SK-N-SH treated with all-trans-retinoic acid at 6 μM for 48 hours (cell line): ENCODE measurements around the gene KIRREL2.

Experiments used
- ATAC-seq: fragments of 200-7000 bp; cut with Tn5 transposase; 3 replicates; pipeline ENCODE4 v1.9.1; 2020; ENCODE audit warnings: mild to moderate bottlenecking, moderate library complexity
- ARNTL ChIP-seq: fragments of 450-650 bp; formaldehyde crosslinking; IDR thresholded peaks from 2 replicates; pipeline ENCODE4 v1.5.0; 2020; ENCODE audit warnings: low read depth, mild to moderate bottlenecking, moderate library complexity, borderline replicate concordance
- BACH2 ChIP-seq: fragments of 250-450 bp; sonication (Bioruptor Pico); IDR thresholded peaks from 2 replicates; pipeline ENCODE4 v1.9.0; 2021; ENCODE audit warnings: mild to moderate bottlenecking, borderline replicate concordance
- CSDC2 ChIP-seq: fragments of 250-450 bp; sonication (Bioruptor Pico); IDR thresholded peaks from 2 replicates; pipeline ENCODE4 v1.5.0; 2020; ENCODE audit warnings: mild to moderate bottlenecking, moderate library complexity
- ESRRG ChIP-seq: fragments of 250-450 bp; sonication (Bioruptor Pico); IDR thresholded peaks from 2 replicates; pipeline ENCODE4 v1.6.1; 2021; ENCODE audit warnings: mild to moderate bottlenecking
- GLIS3 ChIP-seq: fragments of 250-450 bp; sonication (Bioruptor Pico); IDR thresholded peaks from 2 replicates; pipeline ENCODE4 v1.5.0; 2020; ENCODE audit warnings: mild to moderate bottlenecking, moderate library complexity
- ISL1 ChIP-seq: fragments of 250-450 bp; sonication (Bioruptor Pico); IDR thresholded peaks from 2 replicates; pipeline ENCODE4 v2.1.2; 2022; ENCODE audit warnings: mild to moderate bottlenecking, moderate library complexity
- OSR1 ChIP-seq: fragments of 250-450 bp; sonication (Bioruptor Pico); IDR thresholded peaks from 2 replicates; pipeline ENCODE4 v1.8.0; 2022; ENCODE audit warnings: moderate library complexity, mild to moderate bottlenecking, inconsistent platforms
- PPARA ChIP-seq: fragments of 250-450 bp; sonication (Bioruptor Pico); IDR thresholded peaks from 2 replicates; pipeline ENCODE4 v1.5.0; 2020; ENCODE audit warnings: mild to moderate bottlenecking, borderline replicate concordance
- RARB ChIP-seq: fragments of 250-450 bp; sonication (Bioruptor Pico); IDR thresholded peaks from 2 replicates; pipeline ENCODE4 v1.8.0; 2021; ENCODE audit warnings: mild to moderate bottlenecking, moderate library complexity
- SNAI2 ChIP-seq: fragments of 250-450 bp; sonication (Bioruptor Pico); IDR thresholded peaks from 2 replicates; pipeline ENCODE4 v1.5.0; 2020; ENCODE audit warnings: mild to moderate bottlenecking, moderate library complexity
- TCF4 ChIP-seq: fragments of 250-450 bp; sonication (Bioruptor Pico); IDR thresholded peaks from 2 replicates; pipeline ENCODE4 v1.8.0; 2021; ENCODE audit warnings: mild to moderate bottlenecking, moderate library complexity, borderline replicate concordance
- ZC3H10 ChIP-seq: fragments of 250-450 bp; sonication (Bioruptor Pico); IDR thresholded peaks from 2 replicates; pipeline ENCODE4 v1.5.1; 2021; ENCODE audit warnings: mild to moderate bottlenecking, moderate library complexity
- ZFP3 ChIP-seq: fragments of 250-450 bp; sonication (Bioruptor Pico); IDR thresholded peaks from 2 replicates; pipeline ENCODE4 v1.5.0; 2020; ENCODE audit warnings: mild to moderate bottlenecking, moderate library complexity
- ZFP30 ChIP-seq: fragments of 450-650 bp; formaldehyde crosslinking; IDR thresholded peaks from 2 replicates; pipeline ENCODE4 v1.5.0; 2022; ENCODE audit warnings: mild to moderate bottlenecking, moderate library complexity
- ZNF565 ChIP-seq: fragments of 450-650 bp; formaldehyde crosslinking; conservative IDR thresholded peaks from 2 replicates; pipeline ENCODE4 v1.5.0; 2020; ENCODE audit warnings: low read depth, mild to moderate bottlenecking, moderate library complexity
- ZNF70 ChIP-seq: fragments of 450-650 bp; formaldehyde crosslinking; IDR thresholded peaks from 2 replicates; pipeline ENCODE4 v1.5.0; 2020; ENCODE audit warnings: mild to moderate bottlenecking, moderate library complexity
- ZNF8 ChIP-seq: fragments of 450-650 bp; formaldehyde crosslinking; IDR thresholded peaks from 2 replicates; pipeline ENCODE4 v1.5.0; 2020; ENCODE audit warnings: mild to moderate bottlenecking, moderate library complexity
- TF ChIP-seq, protein P1 (sequence below): fragments of 250-450 bp; sonication (Bioruptor Pico); IDR thresholded peaks from 2 replicates; pipeline ENCODE4 v1.8.0; 2021; ENCODE audit warnings: low read depth, mild to moderate bottlenecking, moderate library complexity, borderline replicate concordance
- TF ChIP-seq, protein P2 (sequence below): fragments of 250-450 bp; sonication (Bioruptor Pico); IDR thresholded peaks from 2 replicates; pipeline ENCODE4 v1.5.1; 2020; ENCODE audit warnings: low read depth, mild to moderate bottlenecking, moderate library complexity
- TF ChIP-seq, protein P3 (sequence below): fragments of 250-450 bp; sonication (Bioruptor Pico); IDR thresholded peaks from 2 replicates; pipeline ENCODE4 v1.8.0; 2020; ENCODE audit warnings: mild to moderate bottlenecking, moderate library complexity, borderline replicate concordance
- TF ChIP-seq, protein P4 (sequence below): fragments of 250-450 bp; sonication (Bioruptor Pico); IDR thresholded peaks from 2 replicates; pipeline ENCODE4 v1.5.0; 2020; ENCODE audit warnings: mild to moderate bottlenecking, moderate library complexity

The KIRREL2 gene

DNA sequence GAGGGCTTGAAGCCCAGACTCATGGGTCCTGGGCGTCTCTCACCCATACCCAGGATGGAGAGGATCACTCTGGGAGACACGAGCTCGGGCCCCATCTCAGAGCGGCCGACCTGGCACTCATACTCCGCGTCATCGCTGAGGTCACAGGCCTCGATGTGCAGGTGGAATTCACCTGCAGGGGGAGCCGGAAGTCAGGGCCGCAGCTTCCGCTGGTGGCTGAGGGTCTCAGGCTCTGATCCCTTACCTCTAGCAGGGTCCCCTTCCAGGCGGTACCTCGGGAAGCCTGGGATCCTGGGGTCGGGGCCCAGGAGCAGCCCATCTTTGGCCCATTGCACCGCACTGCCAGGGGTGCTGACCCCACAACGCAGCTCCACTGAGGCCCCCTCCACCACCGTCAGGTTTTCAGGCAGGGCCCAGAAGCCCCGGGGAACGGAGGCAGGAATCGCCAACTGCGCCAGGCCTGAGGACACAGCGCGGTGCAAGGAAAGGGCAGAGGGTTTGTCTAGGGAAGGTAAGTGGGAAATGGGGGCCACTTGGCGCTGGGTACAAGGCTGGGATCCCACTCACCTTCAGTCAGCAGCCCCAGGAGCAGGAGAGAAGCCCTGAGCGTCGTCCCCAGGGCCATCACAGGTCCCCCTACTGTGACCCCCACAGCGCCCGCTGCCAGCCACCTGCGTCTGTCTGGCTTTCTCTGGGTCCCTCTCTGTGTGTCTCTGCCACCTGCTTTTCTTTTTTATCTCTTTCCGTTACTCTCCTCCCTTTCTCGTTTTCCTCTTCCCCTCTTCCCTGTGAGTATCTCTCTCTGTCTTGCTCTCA is 5.3 kb upstream of the KIRREL2 start:
- ATAC-seq: no peak
- TF ChIP-seq ZNF70 (no peak), ZC3H10 (no peak), ZNF565 (no peak), OSR1 (CRISPR knock-in tag) (no peak), GLIS3 (CRISPR knock-in tag) (no peak), ISL1 (CRISPR knock-in tag) (no peak), RARB (CRISPR knock-in tag) (no peak), CSDC2 (CRISPR knock-in tag) (no peak), TCF4 (CRISPR knock-in tag) (no peak), PPARA (CRISPR knock-in tag) (no peak)
- TF ChIP-seq, protein P1, sequence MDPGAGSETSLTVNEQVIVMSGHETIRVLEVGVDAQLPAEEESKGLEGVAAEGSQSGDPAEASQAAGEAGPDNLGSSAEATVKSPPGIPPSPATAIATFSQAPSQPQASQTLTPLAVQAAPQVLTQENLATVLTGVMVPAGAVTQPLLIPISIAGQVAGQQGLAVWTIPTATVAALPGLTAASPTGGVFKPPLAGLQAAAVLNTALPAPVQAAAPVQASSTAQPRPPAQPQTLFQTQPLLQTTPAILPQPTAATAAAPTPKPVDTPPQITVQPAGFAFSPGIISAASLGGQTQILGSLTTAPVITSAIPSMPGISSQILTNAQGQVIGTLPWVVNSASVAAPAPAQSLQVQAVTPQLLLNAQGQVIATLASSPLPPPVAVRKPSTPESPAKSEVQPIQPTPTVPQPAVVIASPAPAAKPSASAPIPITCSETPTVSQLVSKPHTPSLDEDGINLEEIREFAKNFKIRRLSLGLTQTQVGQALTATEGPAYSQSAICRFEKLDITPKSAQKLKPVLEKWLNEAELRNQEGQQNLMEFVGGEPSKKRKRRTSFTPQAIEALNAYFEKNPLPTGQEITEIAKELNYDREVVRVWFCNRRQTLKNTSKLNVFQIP (CRISPR knock-in tag): no peak
- TF ChIP-seq, protein P2, sequence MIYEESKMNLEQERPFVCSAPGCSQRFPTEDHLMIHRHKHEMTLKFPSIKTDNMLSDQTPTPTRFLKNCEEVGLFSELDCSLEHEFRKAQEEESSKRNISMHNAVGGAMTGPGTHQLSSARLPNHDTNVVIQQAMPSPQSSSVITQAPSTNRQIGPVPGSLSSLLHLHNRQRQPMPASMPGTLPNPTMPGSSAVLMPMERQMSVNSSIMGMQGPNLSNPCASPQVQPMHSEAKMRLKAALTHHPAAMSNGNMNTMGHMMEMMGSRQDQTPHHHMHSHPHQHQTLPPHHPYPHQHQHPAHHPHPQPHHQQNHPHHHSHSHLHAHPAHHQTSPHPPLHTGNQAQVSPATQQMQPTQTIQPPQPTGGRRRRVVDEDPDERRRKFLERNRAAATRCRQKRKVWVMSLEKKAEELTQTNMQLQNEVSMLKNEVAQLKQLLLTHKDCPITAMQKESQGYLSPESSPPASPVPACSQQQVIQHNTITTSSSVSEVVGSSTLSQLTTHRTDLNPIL: no peak
- TF ChIP-seq, protein P3, sequence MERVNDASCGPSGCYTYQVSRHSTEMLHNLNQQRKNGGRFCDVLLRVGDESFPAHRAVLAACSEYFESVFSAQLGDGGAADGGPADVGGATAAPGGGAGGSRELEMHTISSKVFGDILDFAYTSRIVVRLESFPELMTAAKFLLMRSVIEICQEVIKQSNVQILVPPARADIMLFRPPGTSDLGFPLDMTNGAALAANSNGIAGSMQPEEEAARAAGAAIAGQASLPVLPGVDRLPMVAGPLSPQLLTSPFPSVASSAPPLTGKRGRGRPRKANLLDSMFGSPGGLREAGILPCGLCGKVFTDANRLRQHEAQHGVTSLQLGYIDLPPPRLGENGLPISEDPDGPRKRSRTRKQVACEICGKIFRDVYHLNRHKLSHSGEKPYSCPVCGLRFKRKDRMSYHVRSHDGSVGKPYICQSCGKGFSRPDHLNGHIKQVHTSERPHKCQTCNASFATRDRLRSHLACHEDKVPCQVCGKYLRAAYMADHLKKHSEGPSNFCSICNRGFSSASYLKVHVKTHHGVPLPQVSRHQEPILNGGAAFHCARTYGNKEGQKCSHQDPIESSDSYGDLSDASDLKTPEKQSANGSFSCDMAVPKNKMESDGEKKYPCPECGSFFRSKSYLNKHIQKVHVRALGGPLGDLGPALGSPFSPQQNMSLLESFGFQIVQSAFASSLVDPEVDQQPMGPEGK (CRISPR knock-in tag): no peak

DNA sequence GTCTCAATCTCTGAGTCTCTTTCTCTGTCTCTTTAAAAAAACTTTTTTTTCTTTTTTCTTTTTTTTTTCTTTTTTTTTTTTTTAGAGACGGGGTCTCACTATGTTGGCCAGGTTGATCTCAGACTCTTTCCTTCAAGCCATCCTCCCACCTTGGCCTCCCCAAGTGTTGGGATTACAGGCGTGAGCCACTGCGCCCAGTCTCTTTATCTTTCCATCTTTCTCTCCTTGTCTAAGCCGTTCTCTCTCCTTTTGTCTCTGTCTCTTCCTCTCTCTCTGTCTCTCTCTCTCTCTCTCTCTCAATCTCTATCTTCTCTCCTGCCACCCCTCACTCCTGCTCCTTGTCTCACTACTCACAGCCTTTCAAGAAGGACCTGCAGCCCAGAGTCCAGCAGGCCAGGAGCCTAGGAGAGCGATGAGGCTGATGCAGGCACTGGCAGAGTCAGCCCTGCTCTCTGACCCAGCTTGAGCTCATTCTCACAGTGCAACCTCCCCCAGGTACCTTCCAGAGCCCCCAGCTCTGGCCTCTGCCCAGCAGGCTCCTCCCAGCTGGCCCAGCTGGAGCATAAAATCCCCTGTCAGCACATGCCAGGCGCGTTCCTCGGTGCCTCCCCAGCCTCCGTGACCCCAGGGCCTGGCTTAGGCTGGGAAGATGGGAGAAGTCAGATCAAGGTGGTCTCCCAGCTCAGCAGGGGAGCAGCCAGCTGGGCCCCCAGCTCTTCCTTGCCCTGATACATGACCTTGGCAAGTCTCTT is 4.5 kb upstream of the KIRREL2 start, which contains the start of gene NPHS1:
Gene NPHS1, minus strand, starts transcription at position 476 of the 752 bp plus-strand sequence. CDS start 667 bp downstream, outside the sequence.
- TF ChIP-seq ZNF565: no peak
- no peak for TF ChIP-seq ZNF8 (CRISPR knock-in tag)
- no peak for TF ChIP-seq ISL1 (CRISPR knock-in tag)
- TF ChIP-seq ZC3H10: no peak
- no peak for TF ChIP-seq ZFP30 (CRISPR knock-in tag)
- TF ChIP-seq ZNF70: no peak
- TF ChIP-seq PPARA (CRISPR knock-in tag): no peak
- TF ChIP-seq ZFP3: no peak
- TF ChIP-seq, protein P4, sequence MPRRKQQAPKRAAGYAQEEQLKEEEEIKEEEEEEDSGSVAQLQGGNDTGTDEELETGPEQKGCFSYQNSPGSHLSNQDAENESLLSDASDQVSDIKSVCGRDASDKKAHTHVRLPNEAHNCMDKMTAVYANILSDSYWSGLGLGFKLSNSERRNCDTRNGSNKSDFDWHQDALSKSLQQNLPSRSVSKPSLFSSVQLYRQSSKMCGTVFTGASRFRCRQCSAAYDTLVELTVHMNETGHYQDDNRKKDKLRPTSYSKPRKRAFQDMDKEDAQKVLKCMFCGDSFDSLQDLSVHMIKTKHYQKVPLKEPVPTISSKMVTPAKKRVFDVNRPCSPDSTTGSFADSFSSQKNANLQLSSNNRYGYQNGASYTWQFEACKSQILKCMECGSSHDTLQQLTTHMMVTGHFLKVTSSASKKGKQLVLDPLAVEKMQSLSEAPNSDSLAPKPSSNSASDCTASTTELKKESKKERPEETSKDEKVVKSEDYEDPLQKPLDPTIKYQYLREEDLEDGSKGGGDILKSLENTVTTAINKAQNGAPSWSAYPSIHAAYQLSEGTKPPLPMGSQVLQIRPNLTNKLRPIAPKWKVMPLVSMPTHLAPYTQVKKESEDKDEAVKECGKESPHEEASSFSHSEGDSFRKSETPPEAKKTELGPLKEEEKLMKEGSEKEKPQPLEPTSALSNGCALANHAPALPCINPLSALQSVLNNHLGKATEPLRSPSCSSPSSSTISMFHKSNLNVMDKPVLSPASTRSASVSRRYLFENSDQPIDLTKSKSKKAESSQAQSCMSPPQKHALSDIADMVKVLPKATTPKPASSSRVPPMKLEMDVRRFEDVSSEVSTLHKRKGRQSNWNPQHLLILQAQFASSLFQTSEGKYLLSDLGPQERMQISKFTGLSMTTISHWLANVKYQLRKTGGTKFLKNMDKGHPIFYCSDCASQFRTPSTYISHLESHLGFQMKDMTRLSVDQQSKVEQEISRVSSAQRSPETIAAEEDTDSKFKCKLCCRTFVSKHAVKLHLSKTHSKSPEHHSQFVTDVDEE (CRISPR knock-in tag): no peak
- TF ChIP-seq OSR1 (CRISPR knock-in tag): no peak
- no peak for TF ChIP-seq ESRRG (CRISPR knock-in tag)
- no peak for TF ChIP-seq BACH2 (CRISPR knock-in tag)
- no peak for TF ChIP-seq SNAI2
- TF ChIP-seq, protein P1 (CRISPR knock-in tag): no peak
- TF ChIP-seq CSDC2 (CRISPR knock-in tag): no peak
- no peak for TF ChIP-seq ARNTL
- no peak for TF ChIP-seq GLIS3 (CRISPR knock-in tag)
- TF ChIP-seq, protein P2: no peak
- no peak for TF ChIP-seq RARB (CRISPR knock-in tag)
- TF ChIP-seq, all 23 proteins: peak for 0

More for the DNA sequence above, 4.5 kb upstream of the KIRREL2 start, which contains the start of gene NPHS1:
- no peak for ATAC-seq
